ENCODE measurements around the gene ZNF22. TPM values are rescaled to one million over a fixed set of nuclear protein-coding genes. Genes with fewer than 3 reads are reported as not detected.

Gene ZNF22
- total RNA-seq, 3 donors from 2014 or later, result 16.4 to 22.9 (median 22.7) TPM

DNA sequence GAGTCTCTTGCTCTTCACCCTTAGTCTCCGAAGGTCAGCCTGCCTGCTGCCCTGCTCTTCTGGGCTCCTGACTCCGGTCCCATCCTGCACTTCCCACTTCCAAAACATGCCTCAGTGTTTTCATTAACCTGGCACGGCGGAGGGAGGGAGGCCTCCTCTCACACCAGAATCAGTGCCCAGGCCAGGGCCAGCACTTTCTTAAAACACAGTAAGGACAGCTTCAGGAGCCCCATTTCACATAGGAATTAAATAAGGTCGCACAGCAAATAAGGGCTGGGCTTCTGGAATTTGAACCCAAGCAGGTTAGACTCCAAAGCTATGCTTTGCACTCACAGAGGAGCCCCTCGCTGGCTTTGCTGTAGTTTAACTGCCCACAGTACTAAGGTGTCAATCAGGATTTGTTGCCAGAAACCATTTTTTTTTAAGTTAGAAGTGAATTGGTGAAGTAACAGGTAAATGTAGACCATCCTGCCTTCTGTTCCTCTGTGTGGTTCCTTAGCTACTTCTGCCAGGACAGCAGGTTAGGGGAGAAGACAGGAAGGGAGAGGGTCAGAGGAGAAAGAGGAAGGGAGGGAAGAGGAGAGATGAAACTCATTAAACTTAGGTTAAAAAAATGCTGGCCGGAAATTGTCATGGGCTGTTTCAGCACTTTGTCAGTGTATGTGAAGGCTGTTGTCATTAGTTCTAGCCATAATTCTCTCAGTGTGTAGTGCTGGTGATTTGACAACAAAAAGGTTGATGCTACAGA, 40.1 kb upstream of the ZNF22 start:
- Mint-ChIP-seq H3K4me1 (ENCODE audit: low read depth) (peaks cover 24% of the 10 kb centered on the region), H3K4me3 (peak overlapping the region; percentile 83), H3K36me3 (ENCODE audit: insufficient read depth) (peaks cover 7% of the 10 kb centered on the region), H3K27me3 (ENCODE audit: low read depth) (no peaks in the 10 kb centered on the region), H3K9me3 (peaks cover 3% of the 10 kb centered on the region)
- ATAC-seq, result no peak
- DNase-seq, result no peak

DNA sequence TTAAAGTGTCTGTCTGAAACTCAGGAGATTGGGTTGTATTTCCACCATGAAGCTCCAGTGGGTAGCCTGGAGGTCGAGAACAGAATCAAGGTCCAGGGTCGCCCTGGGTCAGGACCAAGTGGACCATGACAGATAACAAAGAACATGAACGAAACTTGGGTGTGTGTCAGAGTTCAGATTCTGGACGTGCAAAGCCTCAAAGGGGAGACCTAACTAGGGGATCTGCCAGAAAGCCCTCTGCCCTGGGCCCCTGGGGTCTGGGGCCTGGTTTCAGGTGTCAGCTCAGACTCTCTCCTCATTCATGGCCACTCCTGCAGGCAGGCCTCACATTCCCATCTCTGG, 39.5 kb upstream of the ZNF22 start:
- DNase-seq, result no peak
- peaks cover 2% of the 10 kb centered on the region for H3K36me3 Mint-ChIP-seq (ENCODE audit: insufficient read depth)
- peaks cover 28% of the 10 kb centered on the region for H3K4me1 Mint-ChIP-seq (ENCODE audit: low read depth)
- peaks cover 3% of the 10 kb centered on the region for H3K9me3 Mint-ChIP-seq
- ATAC-seq, result no peak
- no peaks in the 10 kb centered on the region for H3K27me3 Mint-ChIP-seq (ENCODE audit: low read depth)
- H3K4me3 Mint-ChIP-seq, result peak overlapping the region; percentile 2

DNA sequence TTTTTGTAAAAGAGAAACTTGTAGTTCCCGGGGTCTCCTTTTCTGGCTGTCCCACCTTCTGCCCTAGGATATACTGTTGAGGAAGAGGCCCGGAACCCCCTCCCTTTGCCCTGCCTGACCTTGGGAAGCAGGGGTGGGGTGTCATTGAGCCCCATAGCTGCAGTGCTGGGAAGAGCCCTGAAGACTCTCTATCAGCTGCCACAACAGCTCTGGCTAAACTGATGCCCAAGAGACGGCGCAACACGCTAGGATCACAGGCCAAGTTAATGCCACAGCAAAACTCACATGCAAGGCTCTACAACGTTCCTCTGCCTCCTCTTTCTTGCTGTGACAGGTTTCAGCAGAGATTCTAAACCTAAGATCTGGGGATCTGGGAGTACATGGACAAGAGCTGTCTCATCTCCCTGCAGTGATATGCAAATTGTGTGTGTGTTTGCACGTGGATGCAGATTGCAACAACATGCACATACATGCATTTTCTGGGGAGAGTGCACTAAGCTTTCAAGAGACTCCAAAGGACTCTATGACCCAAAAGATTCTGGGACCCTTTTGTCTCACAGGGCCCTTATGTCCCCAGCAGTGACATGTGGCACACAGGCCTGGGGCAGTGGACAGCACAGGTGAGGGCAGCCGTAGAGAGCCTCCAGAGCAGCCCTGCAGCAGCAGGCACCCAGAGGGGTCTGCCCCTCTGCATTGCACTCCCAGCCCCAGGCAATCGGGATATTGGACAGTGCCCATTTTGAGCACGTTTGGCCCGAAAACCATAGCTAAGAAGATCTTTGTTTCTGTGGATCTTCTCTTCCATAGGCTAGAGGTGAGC, 38.6 kb upstream of the ZNF22 start:
- no peak for ATAC-seq
- no peak for DNase-seq
- no peaks in the 10 kb centered on the region for H3K27me3 Mint-ChIP-seq (ENCODE audit: low read depth)
- H3K4me3 Mint-ChIP-seq, result no peak overlapping the region
- H3K36me3 Mint-ChIP-seq (ENCODE audit: insufficient read depth), result no peaks in the 10 kb centered on the region
- H3K4me1 Mint-ChIP-seq (ENCODE audit: low read depth), result peaks cover 31% of the 10 kb centered on the region
- no peaks in the 10 kb centered on the region for H3K9me3 Mint-ChIP-seq

DNA sequence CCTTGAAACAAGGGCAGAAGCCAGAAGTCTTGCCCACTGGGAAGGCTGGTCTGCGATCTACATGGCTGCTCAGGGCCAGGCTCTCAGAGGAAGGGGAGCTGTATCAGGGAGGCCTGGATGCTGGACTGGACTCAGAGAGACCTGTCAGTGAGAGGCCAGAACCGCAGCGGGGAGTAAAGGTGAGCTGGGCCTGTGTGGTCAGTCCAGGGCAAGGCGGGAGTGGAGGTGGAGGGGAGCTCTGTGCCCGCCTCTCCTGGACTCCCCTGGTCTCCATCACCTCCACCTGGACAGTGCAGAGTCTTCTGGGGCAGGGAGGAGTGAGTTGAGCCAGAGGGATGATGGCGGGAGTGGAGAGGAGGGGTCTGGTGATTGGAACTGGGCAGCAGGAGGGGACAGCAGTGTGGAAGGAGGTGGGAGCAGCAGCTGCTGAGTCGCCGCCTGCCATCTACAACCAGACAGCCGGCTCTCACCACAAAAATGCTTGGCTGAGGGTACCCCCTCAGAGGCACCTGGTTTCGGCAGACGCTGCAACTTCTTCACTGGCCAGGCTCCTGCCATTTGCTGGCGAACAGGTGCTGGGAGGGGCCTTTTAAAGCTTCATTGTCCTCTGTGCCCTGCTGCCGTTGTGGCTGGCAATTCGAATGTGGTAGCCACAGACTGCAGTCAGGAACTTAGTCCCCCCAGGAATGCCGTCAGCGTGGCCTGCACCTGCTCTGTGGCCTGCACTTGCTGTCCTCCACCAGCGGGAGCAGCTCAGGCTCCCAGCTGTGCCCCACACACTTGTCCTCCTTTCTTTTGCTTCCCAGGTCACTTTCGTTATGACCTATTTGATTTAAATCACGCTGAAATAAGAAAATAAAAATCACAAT, 37.6 kb upstream of the ZNF22 start:
- ATAC-seq (no peak), DNase-seq (no peak)
- Mint-ChIP-seq H3K9me3 (no peaks in the 10 kb centered on the region), H3K36me3 (ENCODE audit: insufficient read depth) (no peaks in the 10 kb centered on the region), H3K4me3 (no peak overlapping the region), H3K27me3 (ENCODE audit: low read depth) (no peaks in the 10 kb centered on the region), H3K4me1 (ENCODE audit: low read depth) (peaks cover 34% of the 10 kb centered on the region)

DNA sequence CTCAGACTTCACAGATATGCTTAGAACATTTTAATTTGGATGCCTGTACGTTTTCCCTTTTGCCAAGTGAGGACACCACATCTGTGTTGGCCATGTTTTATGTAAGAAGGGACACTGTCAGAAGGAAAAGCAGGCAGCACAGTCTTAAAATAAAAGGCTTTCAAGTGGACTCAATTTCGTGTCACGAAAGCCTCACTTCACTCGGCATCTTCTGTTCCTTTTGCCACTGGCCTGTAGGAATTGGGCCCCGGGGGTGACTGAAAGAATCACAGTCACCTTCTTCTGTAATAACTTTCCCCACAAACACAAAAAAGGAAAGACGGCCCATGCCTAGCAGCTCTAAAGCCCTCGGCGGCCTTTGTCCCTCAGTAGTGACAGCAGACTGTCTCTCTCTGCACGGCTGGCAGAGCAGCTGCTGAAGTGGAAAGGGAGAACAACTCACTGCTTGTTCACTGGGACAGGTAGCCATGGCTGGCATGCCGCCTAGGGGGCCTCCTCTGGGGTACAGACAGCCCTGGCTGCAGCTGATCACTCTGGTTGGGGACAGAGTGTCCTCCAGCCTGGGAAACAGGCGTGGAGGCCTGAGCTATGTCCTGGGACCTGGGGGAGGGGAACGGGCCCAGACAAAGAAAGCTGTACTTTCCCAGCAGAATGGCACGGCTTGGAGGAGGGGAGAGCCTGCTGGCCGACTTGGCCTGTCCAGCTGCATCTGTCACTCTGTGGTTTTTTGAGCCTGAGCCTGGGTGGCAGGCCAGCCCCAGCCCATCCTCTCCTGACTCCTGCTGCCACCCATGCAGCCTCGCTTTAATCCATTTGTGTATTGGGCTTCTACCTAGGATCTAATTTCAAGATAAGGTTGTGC, 36.7 kb upstream of the ZNF22 start:
- DNase-seq (no peak), ATAC-seq (no peak)
- Mint-ChIP-seq H3K9me3 (no peaks in the 10 kb centered on the region), H3K36me3 (ENCODE audit: insufficient read depth) (no peaks in the 10 kb centered on the region), H3K27me3 (ENCODE audit: low read depth) (no peaks in the 10 kb centered on the region), H3K4me3 (no peak overlapping the region), H3K4me1 (ENCODE audit: low read depth) (peaks cover 35% of the 10 kb centered on the region)

DNA sequence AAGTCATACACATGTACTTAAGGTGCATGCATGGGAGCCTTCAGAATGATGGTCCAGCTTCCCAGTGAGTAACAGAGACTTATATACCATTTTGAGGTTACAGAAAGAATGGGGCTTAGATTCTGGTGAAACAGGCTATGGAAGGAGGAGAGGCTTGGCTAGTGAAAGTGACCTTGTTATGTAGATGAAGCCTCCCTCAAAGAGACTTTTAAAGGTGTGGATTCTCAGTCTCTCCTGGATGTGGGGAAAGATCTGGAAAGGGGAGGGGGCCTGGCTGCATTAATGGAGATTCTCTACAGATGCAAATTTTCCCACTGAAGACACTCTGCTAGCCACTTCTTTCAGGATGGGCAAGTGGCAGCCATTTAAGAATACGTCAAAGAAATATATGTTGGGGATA, 35.6 kb upstream of the ZNF22 start:
- Mint-ChIP-seq H3K4me1 (ENCODE audit: low read depth) (peaks cover 38% of the 10 kb centered on the region), H3K4me3 (no peak overlapping the region), H3K27me3 (ENCODE audit: low read depth) (no peaks in the 10 kb centered on the region)

DNA sequence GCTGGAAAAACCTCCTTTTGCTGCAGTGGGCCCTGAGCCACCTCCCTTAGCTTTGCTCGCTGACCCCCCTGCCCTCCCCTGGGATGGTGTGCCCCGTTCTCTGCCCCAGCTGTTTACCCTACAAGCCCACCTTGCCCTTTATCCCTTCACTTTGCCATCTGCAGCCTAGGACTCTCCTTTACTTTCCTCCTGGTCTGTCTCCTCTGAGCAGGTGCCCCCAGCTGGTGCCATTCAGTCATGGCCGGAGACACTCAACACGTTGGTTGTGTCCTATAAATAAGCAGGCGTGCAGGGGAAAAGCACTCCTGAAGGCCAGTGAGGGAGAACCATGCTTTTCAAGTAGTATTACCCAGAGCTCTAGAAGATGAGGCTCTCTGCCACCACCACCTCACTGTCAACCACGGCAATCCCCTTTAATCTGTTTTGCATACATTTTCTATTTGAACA, 35.0 kb upstream of the ZNF22 start:
- DNase-seq (no peak), ATAC-seq (no peak)
- H3K9me3 Mint-ChIP-seq, result no peaks in the 10 kb centered on the region
- no peaks in the 10 kb centered on the region for H3K36me3 Mint-ChIP-seq (ENCODE audit: insufficient read depth)
- H3K4me1 Mint-ChIP-seq (ENCODE audit: low read depth), result peaks cover 34% of the 10 kb centered on the region
- H3K4me3 Mint-ChIP-seq, result no peak overlapping the region
- H3K27me3 Mint-ChIP-seq (ENCODE audit: low read depth), result no peaks in the 10 kb centered on the region

More for the DNA sequence above, 35.6 kb upstream of the ZNF22 start:
- Mint-ChIP-seq H3K9me3 (no peaks in the 10 kb centered on the region), H3K36me3 (ENCODE audit: insufficient read depth) (no peaks in the 10 kb centered on the region)
- ATAC-seq (no peak), DNase-seq (no peak)

DNA sequence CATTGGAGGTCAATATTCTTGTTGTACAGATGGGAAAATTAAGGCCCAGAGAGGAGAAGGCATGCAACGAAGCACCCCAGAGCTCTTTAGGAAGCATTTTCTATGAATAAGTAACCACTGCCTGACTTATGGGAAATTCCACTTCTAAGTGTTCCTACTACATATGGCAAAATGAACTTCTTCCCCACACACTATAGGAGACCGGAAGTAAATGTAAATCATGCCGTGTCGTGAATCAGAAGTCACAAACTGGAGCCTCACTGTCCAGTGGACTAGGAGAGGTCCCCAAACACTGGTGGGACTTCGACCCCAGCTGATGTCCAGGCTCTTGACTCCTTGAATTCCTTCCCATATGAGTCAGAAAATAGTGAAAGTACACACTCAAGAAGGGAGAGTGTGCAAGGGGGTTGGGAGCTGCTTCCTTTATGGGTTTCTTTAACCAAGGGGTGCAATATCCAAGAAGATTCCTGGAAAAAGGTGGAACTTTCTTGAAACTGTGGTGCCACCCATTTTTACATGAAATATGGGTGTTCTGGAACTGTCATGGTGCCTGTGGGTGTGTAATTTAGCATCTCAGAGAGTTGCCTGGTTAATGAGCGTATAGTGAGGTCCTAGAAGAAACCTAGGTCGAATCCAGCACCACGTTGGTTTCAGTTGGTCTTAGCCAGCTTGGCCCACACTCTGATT, 34.5 kb upstream of the ZNF22 start:
- DNase-seq (no peak), ATAC-seq (no peak)
- H3K36me3 Mint-ChIP-seq (ENCODE audit: insufficient read depth), result no peaks in the 10 kb centered on the region
- no peak overlapping the region for H3K4me3 Mint-ChIP-seq
- peaks cover 31% of the 10 kb centered on the region for H3K4me1 Mint-ChIP-seq (ENCODE audit: low read depth)
- H3K27me3 Mint-ChIP-seq (ENCODE audit: low read depth), result no peaks in the 10 kb centered on the region
- H3K9me3 Mint-ChIP-seq, result no peaks in the 10 kb centered on the region

DNA sequence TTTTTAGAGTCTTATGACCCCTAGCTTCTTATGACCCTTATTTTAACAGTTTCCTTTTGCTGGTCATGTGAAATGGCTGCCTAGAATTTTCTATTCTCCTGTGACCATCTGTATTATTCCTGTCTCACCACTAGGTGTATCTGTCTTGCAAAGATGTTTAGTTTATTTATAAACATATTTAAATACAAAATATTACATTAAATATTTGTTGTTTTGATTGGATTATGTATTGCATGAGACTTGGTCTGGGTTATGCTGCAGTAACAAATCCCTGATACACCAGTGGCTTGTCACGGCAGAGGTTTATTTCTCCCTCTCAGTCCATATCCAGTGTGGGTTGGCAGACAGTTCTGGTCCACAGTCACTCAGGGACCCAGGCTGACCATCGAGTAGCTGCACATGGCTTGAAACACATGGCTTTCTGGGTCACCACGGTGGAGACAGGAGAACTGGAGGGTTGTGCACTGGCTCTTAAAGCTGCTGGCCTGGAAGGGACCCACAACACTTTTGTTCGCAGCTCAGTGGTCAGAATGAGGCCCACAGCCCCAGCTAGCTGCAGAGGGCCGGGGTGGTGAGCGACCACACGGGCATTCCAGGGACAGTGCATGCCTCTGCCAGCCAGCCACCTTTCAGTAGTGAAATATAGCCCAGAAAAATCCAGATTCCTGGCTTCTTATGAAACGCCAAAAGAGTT, 33.8 kb upstream of the ZNF22 start:
- DNase-seq, result no peak
- H3K27me3 Mint-ChIP-seq (ENCODE audit: low read depth), result no peaks in the 10 kb centered on the region
- H3K4me3 Mint-ChIP-seq, result no peak overlapping the region
- no peaks in the 10 kb centered on the region for H3K9me3 Mint-ChIP-seq
- H3K36me3 Mint-ChIP-seq (ENCODE audit: insufficient read depth), result no peaks in the 10 kb centered on the region
- no peak for ATAC-seq
- peaks cover 31% of the 10 kb centered on the region for H3K4me1 Mint-ChIP-seq (ENCODE audit: low read depth)

DNA sequence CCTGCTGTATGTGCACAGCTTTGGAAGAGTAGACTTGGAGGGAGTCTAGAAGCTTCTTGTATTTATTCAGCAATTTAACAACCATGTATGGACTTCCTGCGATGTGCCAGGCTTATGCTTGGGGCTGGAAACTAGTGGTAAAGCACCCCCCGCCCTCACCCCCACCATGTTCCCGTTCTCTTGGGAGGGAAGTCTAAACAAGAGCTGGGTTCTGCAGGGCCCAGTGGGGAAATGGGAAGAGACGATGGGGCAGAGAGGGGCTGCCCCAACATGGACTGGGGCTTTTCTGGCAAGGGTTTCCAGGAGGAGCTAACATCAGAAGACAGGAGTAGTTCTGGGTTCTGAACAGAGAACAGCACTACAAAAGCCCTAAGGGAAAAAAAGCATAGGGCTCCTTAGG, 33.1 kb upstream of the ZNF22 start:
- Mint-ChIP-seq H3K27me3 (ENCODE audit: low read depth) (no peaks in the 10 kb centered on the region), H3K4me1 (ENCODE audit: low read depth) (peaks cover 31% of the 10 kb centered on the region), H3K36me3 (ENCODE audit: insufficient read depth) (no peaks in the 10 kb centered on the region), H3K9me3 (no peaks in the 10 kb centered on the region), H3K4me3 (no peak overlapping the region)
- no peak for DNase-seq
- ATAC-seq, result no peak

DNA sequence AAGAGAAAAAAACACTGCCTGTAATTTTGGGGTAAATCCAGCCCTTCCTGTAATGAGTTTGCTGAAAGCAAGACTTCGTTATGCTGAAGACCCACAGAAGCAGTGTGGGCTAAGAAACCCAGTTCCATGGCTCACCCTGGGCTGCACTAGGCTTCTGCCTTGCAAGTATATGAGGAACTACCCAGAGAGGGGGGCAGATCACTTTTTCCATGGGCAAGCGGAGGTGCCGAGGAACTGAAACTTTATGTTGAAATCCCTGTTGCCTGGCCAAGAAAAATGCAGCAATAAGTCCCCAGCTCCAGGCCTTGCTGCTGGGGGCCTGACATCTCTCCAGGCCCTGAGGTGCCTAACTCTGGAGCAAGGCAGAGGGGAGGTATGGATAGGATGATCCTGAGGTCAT, 32.6 kb upstream of the ZNF22 start:
- Mint-ChIP-seq H3K4me3 (no peak overlapping the region), H3K36me3 (ENCODE audit: insufficient read depth) (no peaks in the 10 kb centered on the region), H3K27me3 (ENCODE audit: low read depth) (no peaks in the 10 kb centered on the region), H3K4me1 (ENCODE audit: low read depth) (peaks cover 31% of the 10 kb centered on the region), H3K9me3 (no peaks in the 10 kb centered on the region)
- no peak for DNase-seq
- ATAC-seq, result no peak

DNA sequence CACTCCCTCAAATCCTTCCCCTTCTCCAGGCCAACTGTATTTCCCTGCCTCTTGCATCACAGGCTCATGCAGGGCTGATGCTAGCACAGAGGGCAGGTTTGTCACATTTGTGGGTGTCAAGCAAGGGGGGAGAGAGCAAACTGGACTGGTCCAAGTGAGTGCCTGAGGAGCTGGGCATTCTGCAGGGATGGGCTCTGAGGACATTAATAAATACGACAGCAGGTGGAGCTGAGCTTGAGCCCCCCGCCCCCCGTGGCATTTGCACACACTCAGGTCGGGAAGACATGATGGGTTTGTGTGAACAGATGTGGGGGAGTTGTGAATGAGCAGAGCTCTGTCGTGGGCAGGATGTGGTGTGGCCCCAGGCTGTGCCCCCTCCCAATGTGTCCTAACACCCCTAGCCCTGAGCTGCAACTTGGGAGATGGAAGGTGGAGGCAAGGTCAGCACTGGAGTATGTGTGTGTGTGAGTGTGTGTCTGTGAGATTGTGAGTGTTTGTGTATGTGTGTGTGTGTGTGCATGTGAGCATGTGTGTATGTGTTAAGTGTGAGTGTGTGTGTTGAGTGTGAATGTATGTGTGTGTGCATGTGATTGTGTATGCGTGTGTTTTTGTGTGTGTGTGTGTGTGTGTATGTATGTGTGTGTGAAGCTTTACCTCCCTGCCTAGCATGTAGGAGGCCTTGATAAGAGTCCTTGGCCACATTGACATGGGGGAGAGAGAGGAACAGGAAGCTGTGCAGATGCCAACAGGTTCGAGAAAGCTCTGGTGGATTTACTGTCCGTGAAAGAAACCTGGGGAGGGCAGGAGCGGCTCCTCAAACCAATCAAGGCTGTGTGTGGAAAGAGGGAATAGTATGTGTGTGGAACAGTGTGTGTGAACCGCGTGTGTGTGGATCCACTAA, 32.0 kb upstream of the ZNF22 start:
- ATAC-seq (no peak), DNase-seq (no peak)
- H3K36me3 Mint-ChIP-seq (ENCODE audit: insufficient read depth), result no peaks in the 10 kb centered on the region
- no peak overlapping the region for H3K4me3 Mint-ChIP-seq
- no peaks in the 10 kb centered on the region for H3K27me3 Mint-ChIP-seq (ENCODE audit: low read depth)
- no peaks in the 10 kb centered on the region for H3K9me3 Mint-ChIP-seq
- peaks cover 35% of the 10 kb centered on the region for H3K4me1 Mint-ChIP-seq (ENCODE audit: low read depth)

All from activated T-cell treated with anti-CD3 and anti-CD28 coated beads, Interleukin-2, amount 50 U/mL, for 4 hours (primary cell).